HepG2 (cell line): ENCODE measurements around the gene SCMH1.

Experiments used
- RAD21 ChIP-seq: fragments of 450-650 bp; formaldehyde crosslinking; IDR thresholded peaks from 2 replicates; pipeline ENCODE4 v1.5.0; 2020; ENCODE audit warnings: mild to moderate bottlenecking
- RFX5 ChIP-seq: IDR thresholded peaks from 2 replicates; pipeline ENCODE4 v1.6.1; 2011; ENCODE audit warnings: low read depth, low read length, improper control_type of control experiment
- SP1 ChIP-seq, 2 experiments: fragments of 450-650 bp in 1 of 2; sonication (generic) in 1 of 2; formaldehyde crosslinking in 1 of 2; IDR thresholded peaks; 2 replicates each; pipeline versions ENCODE4 v1.4.0 to v1.6.1; 2016 to 2020; ENCODE audit warnings: missing genetic modification reagents in 1 of 2
- TAF1 ChIP-seq: sonication (generic); formaldehyde crosslinking; IDR thresholded peaks from 2 replicates; pipeline ENCODE4 v1.4.0; 2020; ENCODE audit warnings: missing genetic modification reagents
- ZFP62 ChIP-seq: sonication (generic); formaldehyde crosslinking; IDR thresholded peaks from 2 replicates; pipeline ENCODE4 v1.4.0; 2020; ENCODE audit warnings: missing genetic modification reagents
- ZFX ChIP-seq: sonication (generic); formaldehyde crosslinking; IDR thresholded peaks from 2 replicates; pipeline ENCODE4 v1.4.0; 2020; ENCODE audit warnings: mild to moderate bottlenecking, low read depth, missing genetic modification reagents, moderate library complexity
- ZNF788 ChIP-seq: sonication (generic); formaldehyde crosslinking; IDR thresholded peaks from 2 replicates; pipeline ENCODE4 v1.5.0; 2020; ENCODE audit warnings: mild to moderate bottlenecking, missing genetic modification reagents, borderline replicate concordance
- TF ChIP-seq, protein P1 (sequence below): sonication (generic); formaldehyde crosslinking; IDR thresholded peaks from 2 replicates; pipeline ENCODE4 v1.5.0; 2020; ENCODE audit warnings: mild to moderate bottlenecking, missing genetic modification reagents, moderate library complexity
- TF ChIP-seq, protein P2 (sequence below): sonication (generic); formaldehyde crosslinking; IDR thresholded peaks from 2 replicates; pipeline ENCODE4 v1.5.0; 2020; ENCODE audit warnings: mild to moderate bottlenecking, missing genetic modification reagents

DNA sequence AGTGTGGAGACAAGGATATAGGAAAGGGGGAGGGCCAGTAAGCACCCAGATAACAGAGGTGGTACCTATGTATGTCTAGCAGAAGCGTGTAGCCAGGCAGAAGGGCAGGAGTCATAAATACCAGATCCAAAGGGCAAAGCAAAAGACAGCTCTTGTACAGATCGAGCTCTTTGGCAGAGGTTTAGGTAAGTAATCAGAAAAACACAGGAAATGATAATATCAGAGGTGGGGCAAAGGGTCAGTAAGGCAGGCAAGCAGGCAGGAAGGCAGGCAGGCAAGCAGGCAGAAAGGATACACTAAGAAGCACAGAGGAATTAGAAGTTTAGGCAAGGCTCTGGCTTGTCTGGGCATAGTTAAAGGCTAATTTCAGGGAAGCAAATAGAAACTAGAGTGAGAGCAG is 197.9 kb downstream of the SCMH1 start:
- TF ChIP-seq, protein P1, sequence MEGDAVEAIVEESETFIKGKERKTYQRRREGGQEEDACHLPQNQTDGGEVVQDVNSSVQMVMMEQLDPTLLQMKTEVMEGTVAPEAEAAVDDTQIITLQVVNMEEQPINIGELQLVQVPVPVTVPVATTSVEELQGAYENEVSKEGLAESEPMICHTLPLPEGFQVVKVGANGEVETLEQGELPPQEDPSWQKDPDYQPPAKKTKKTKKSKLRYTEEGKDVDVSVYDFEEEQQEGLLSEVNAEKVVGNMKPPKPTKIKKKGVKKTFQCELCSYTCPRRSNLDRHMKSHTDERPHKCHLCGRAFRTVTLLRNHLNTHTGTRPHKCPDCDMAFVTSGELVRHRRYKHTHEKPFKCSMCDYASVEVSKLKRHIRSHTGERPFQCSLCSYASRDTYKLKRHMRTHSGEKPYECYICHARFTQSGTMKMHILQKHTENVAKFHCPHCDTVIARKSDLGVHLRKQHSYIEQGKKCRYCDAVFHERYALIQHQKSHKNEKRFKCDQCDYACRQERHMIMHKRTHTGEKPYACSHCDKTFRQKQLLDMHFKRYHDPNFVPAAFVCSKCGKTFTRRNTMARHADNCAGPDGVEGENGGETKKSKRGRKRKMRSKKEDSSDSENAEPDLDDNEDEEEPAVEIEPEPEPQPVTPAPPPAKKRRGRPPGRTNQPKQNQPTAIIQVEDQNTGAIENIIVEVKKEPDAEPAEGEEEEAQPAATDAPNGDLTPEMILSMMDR (CRISPR knock-in tag): no peak
- no peak for TF ChIP-seq ZFX (CRISPR knock-in tag)
- no peak for TF ChIP-seq RFX5
- TF ChIP-seq ZNF788 (CRISPR knock-in tag): no peak
- no peak for TF ChIP-seq TAF1 (CRISPR knock-in tag)
- TF ChIP-seq SP1 (IDR thresholded peaks at IDR 0.05): no peak
- TF ChIP-seq SP1 (CRISPR knock-in tag; IDR thresholded peaks at IDR 0.05): no peak
- TF ChIP-seq RAD21: no peak
- TF ChIP-seq ZFP62: no peak
- TF ChIP-seq, protein P2, sequence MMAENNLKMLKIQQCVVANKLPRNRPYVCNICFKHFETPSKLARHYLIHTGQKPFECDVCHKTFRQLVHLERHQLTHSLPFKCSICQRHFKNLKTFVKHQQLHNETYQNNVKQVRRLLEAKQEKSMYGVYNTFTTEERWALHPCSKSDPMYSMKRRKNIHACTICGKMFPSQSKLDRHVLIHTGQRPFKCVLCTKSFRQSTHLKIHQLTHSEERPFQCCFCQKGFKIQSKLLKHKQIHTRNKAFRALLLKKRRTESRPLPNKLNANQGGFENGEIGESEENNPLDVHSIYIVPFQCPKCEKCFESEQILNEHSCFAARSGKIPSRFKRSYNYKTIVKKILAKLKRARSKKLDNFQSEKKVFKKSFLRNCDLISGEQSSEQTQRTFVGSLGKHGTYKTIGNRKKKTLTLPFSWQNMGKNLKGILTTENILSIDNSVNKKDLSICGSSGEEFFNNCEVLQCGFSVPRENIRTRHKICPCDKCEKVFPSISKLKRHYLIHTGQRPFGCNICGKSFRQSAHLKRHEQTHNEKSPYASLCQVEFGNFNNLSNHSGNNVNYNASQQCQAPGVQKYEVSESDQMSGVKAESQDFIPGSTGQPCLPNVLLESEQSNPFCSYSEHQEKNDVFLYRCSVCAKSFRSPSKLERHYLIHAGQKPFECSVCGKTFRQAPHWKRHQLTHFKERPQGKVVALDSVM (CRISPR knock-in tag): no peak
